Ramos (cell line): ENCODE measurements around the gene ZNF207.
"Not testable (repeated sequence)": the region's sequence is repeated elsewhere in the genome, so short reads cannot be mapped to it uniquely, and the experiment has no call there.

Source experiments
- in situ Hi-C: fragments of 300-500 bp; cut with MboI; formaldehyde crosslinking; loops from one replicate; pipeline ENCODE4 v1.14.3; 2022; ENCODE audit warnings: low sequenced_read_pairs; ENCODE audit not compliant: unreplicated experiment

ZNF207 gene

GRCh38 chr17:32382526-32383223, 32.7 kb downstream of the ZNF207 start:
- in situ Hi-C loops = no loop called here

DNA sequence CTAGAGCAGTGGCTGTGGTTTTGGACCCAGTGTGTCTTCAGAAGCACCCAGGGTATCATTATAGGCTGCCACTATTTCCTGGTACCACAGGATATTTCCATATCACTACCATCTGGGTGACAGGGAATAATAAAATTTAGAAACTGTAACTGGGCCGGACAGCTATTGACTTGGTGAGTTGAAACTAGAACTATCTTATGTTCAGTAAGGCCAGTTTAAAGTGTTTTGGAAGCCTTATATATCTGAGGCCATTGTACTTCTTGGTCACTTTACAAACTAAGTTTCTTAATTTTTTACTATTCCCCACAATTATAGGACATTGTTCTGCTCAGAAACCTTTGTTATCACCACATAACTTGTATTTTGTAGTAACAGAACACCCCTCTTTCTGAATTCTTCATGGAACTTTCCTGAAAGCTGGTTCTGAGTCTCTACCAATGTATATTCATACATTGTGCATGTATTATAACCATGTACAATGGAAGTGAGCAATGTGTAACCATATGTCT, 34.0 kb downstream of the ZNF207 start:
- in situ Hi-C loops = no loop called here

- in situ Hi-C loops = no loop called here
Measured at GRCh38 chr17:32385121-32385520, 35.2 kb downstream of the ZNF207 start.

- in situ Hi-C loops = no loop called here
Measured at GRCh38 chr17:32385971-32386370, 36.0 kb downstream of the ZNF207 start.

DNA sequence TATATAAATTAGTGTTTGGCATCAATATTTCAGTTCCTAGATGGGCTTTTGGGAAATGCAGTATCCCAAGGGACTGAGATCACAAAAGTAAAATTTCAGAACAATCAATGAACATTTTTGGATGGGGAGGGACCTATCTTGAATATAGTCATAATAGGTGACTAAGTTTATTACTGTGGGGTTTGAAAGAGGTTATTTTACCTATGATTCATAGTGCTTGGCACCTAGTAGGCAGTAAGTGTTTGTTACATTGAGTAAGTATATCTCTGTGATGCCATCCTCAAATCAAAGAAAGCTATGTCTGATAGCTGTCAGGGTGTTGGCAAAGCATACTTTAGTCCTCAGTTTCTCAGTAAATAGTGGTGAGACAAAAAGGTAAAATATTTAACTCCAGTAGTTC, 36.9 kb downstream of the ZNF207 start:
- in situ Hi-C loops = no loop called here

- in situ Hi-C loops = not testable (repeated sequence)
Measured at GRCh38 chr17:32388128-32388527, 38.2 kb downstream of the ZNF207 start.

DNA sequence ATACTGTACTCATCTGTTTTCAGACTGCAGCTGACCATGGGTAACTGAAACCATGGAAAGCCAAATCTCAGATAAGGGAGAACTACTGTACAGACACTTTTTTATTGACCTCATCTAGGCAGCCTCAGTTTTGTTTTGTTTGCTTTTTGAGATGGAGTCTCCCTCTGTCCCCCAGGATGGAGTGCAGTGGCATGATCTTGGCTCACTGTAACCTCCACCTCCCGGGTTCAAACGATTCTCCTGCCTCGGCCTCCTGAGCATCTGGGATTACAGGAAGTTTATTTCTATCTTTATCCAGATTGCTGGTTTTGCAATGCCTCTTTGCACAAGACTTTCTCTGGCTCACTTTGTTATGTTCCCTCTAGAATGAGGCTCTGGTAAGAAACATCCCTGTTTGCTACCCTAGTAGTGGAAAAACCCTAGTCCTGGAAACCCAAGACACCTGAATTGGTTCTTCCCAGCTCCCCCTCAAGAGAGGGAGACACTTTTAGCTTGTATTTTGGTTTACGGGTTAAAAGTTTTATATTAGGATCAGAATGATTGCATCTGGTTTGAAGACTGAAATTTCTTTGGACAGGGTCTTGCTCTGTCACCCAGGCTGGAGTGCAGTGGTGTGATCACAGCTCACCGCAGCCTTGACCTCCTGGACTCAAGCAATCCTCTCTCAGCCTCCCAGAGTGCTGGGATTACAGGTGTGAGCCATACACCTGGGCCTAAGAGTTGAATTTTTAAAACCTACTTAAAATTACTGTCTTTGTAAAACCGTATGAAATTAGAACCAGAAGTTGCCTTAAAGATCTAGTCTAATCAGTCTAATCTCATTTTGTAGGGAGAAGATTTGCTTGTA, 38.9 kb downstream of the ZNF207 start:
- in situ Hi-C loops = no loop called here

DNA sequence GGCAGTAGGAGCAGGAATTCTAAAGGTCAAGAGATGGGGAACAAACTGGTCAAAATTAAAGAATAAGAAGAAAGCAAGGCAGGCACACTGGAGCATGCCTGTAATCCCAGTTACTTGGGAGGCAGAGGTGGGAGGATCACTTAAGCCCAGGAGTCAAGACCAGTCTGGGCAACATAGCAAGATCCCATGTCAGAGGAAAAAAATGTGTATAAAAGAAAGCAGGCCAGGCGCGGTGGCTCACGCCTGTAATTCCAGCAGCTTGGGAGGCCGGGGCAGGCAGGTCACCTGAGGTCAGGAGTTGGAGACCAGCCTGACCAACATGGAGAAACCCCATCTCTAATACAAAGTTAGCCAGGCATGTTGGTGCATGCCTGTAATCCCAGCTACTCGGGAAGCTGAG, 43.9 kb downstream of the ZNF207 start:
- in situ Hi-C loops = no loop called here

DNA sequence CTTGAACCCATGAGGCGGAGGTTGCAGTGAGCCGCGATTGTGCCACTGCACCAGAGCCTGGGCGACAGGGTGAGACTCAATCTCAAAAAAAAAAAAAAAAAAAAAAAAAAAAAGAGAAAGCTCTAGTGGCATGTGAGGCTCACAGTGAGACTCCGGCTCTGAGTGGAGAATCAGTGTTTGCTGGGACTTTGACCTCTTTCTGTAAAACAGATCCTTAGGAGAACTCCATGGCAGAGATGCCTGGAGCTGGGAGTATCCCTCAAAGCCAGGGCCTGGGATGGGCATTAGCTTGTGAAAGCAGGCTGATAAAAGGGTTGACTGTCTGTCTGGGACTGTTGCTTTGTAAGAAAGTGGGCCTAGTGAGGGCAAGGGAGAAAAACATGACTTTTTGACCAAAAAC, 46.4 kb downstream of the ZNF207 start:
- in situ Hi-C loops = no loop called here

- in situ Hi-C loops = no loop called here
Measured at GRCh38 chr17:32398946-32399345, 49.0 kb downstream of the ZNF207 start.

DNA sequence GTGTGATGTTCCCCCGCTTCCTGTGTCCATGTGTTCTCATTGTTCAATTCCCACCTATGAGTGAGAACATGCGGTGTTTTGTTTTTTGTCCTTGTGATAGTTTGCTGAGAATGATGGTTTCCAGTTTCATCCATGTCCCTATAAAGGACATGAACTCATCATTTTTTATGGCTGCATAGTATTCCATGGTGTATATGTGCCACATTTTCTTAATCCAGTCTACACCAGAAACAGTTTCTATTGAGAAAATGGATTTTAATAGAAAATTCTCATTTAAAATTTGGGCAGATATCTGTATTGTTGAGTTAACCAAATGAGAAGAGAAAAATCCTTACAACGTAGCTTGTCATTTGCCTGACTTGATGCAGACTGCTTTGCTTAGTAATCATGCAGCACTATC, 60.1 kb downstream of the ZNF207 start:
- in situ Hi-C loops = not testable (repeated sequence)

GRCh38 chr17:32426894-32427293, 76.9 kb downstream of the ZNF207 start:
- in situ Hi-C loops = no loop called here

GRCh38 chr17:32429598-32429997, 79.6 kb downstream of the ZNF207 start:
- in situ Hi-C loops = no loop called here
